Spinal cord (tissue), 10 donors: Measurements from ENCODE around the gene PLEKHH1. TPM values are rescaled to one million over a fixed set of nuclear protein-coding genes. Genes with fewer than 3 reads are reported as not detected.
"Not testable (repeated sequence)": the region's sequence is repeated elsewhere in the genome, so short reads cannot be mapped to it uniquely, and the experiment has no call there.

Source experiments
- DNase-seq, 6 donors: peaks; one replicate each; pipeline versions ENCODE4 v3.0.0 to v3.0.0-alpha.2; 2013 to 2015; ENCODE audit warnings: low spot score in 6 of 6, low read depth in 4 of 6
- H3K27ac ChIP-seq: one replicate; pipeline ENCODE4 v1.5.1; 2013; ENCODE audit warnings: low read depth, low read length, control low read depth
- H3K27me3 ChIP-seq: one replicate; pipeline ENCODE4 v1.6.1; 2013; ENCODE audit warnings: low read length; ENCODE audit not compliant: control insufficient read depth, insufficient read depth
- H3K36me3 ChIP-seq: one replicate; pipeline ENCODE4 v1.6.1; 2013; ENCODE audit warnings: low read length; ENCODE audit not compliant: control insufficient read depth, insufficient read depth
- H3K4me1 ChIP-seq: one replicate; pipeline ENCODE4 v1.6.1; 2013; ENCODE audit warnings: low read length; ENCODE audit not compliant: control insufficient read depth, insufficient read depth
- H3K4me3 ChIP-seq: one replicate; pipeline ENCODE4 v1.5.1; 2013; ENCODE audit warnings: low read depth, low read length, control low read depth
- H3K9me3 ChIP-seq: one replicate; pipeline ENCODE4 v1.6.1; 2013; ENCODE audit warnings: low read length; ENCODE audit not compliant: control insufficient read depth, insufficient read depth
- WGBS: methylation state at CpG from one replicate; pipeline ENCODE4 v1.1.5; 2013; ENCODE audit warnings: missing lambda C conversion rate; ENCODE audit not compliant: insufficient coverage; 5-methylcytosine and 5-hydroxymethylcytosine counted together
- polyA plus RNA-seq, 2 donors: library from polyadenylated mRNA; unstranded; fragments of 120-200 nt; gene quantifications; one replicate each; pipeline ENCODE4 v1.2.1, GENCODE V29; 2013; ENCODE audit not compliant: insufficient read length in 2 of 2
- total RNA-seq, 2 donors: library from RNA; depleted of rRNA in 1 of 2; stranded (reverse); fragments of 120-200 nt in 1 of 2; fragments of >200 nt in 1 of 2; gene quantifications; one replicate each; pipeline versions ENCODE4 v1.2.3 to v1.2.4, GENCODE V29; 2013 to 2014
- donor health status: healthy.

Gene PLEKHH1
- total and polyA plus RNA-seq, 4 donors: 20.7 to 81.8 (median 41.6) TPM

DNA sequence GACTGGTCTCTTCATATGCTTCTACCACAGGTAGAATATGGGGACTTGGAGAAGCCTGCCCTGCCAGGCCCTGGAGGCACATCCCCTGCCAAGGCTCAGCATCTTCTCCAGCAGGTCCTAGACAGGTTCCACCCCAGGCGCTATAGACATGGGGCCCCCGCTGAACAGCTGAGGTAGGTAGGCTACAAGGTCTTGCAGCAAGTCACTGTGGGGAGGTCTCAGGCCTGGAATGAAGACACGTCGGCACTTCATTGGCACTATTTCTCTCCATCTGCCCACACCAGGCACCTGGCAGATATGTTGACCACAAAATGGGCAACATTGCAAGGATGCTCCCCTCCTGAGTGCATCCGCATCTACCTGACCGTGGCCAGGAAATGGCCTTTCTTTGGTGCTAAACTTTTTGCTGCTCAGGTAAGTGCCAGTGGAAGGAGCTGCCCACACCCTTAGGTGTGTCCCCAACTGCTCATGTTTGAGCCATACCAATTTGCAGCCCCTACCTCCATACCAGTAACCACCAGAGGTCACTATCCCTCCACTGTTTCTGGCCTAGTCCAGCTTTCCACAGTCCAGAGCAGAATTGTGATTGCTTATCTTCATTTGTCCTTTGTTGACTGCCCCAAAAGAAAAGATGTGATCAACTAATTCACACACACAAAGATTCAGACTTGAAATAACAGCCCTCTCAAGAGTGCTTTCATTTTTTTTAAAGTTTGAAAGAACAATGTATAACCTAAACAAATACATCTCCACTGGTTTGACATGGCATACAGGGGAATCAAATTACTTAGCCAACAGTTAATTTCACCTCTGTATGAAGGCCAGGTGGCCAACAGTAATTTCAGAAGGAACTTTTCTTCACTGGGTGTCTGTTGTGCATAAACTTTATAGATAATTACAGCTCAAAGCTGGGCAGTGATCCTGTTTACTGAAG is 50.9 kb downstream of the PLEKHH1 start:
- Histone ChIP-seq H3K36me3 (peaks cover 48% of the 10 kb centered on the region), H3K4me3 (no peak overlapping the region), H3K9me3 (no peaks in the 10 kb centered on the region), H3K27ac (no peak overlapping the region), H3K4me1 (peaks cover 4% of the 10 kb centered on the region), H3K27me3 (no peaks in the 10 kb centered on the region)
- peak in 5 of 6 donors; percentile 32 to 76 (median 35) for DNase-seq
- WGBS: 90% methylated on average over 6 of the region's 6 CpGs

DNA sequence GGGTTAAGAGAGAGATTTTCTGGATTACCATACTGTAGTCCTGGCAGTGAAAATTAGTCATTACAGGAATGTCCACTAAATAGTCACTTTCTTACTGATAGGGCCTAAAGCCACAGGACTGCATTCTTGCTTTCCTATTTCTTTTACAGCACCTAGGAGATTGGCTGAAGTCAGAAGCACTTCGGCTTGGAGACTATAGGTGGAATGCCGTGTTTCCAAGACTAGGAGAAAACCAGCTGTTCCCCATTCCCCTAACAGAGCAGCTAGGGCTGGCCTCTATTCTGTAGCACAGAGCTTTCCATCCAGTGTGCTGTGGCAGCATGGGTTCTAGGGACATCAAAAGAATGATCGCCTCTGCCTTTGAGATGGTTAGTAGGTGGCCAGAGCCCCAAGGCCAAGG is 51.9 kb downstream of the PLEKHH1 start:
- H3K9me3 ChIP-seq: no peaks in the 10 kb centered on the region
- H3K36me3 ChIP-seq: peaks cover 40% of the 10 kb centered on the region
- 50% methylated on average over 1 of the region's 3 CpGs for WGBS
- peaks cover 4% of the 10 kb centered on the region for H3K4me1 ChIP-seq
- peak in 2 of 6 donors; percentile 10 to 40 for DNase-seq
- no peak overlapping the region for H3K4me3 ChIP-seq
- no peak overlapping the region for H3K27ac ChIP-seq
- no peaks in the 10 kb centered on the region for H3K27me3 ChIP-seq

- WGBS: 82% methylated on average over 3 of the region's 4 CpGs
- Histone ChIP-seq H3K4me1 (peaks cover 4% of the 10 kb centered on the region), H3K9me3 (no peaks in the 10 kb centered on the region), H3K36me3 (peaks cover 35% of the 10 kb centered on the region), H3K4me3 (no peak overlapping the region), H3K27ac (no peak overlapping the region), H3K27me3 (no peaks in the 10 kb centered on the region)
- no peak for DNase-seq
These were observed 53.3 kb downstream of the PLEKHH1 start for GRCh38 chr14:67586369-67586768.

DNA sequence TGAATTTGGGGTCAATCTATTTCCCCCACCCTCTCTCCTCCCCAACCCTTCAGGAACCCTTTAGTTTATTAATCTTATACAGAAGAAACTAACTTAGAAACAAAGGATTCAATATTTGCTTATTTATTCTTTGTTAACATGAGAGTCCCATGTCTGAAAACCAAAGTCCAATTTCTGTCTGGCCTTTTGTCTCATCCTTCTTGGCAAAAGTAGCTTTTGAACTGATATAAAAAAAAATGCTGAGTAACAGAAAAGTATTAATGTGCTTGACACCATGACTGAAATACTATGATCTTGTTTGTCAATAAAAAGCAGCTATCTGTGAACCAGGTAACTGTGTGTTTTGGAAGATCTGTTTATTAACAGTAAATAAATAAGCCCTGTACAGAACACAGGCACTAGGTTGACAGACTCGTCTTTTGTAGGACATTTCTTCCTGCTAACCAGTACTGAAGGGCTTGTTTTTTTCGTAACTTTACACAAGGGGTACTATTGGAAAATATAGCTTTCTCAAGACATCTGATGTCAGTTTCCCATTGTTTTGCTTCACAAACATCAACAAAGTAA is 56.2 kb downstream of the PLEKHH1 start:
- Histone ChIP-seq H3K9me3 (no peaks in the 10 kb centered on the region), H3K4me1 (peaks cover 4% of the 10 kb centered on the region), H3K36me3 (peaks cover 36% of the 10 kb centered on the region), H3K4me3 (no peak overlapping the region), H3K27ac (no peak overlapping the region), H3K27me3 (no peaks in the 10 kb centered on the region)
- no CpG with 5 or more reads among the region's 2 CpGs for WGBS
- no peak for DNase-seq

DNA sequence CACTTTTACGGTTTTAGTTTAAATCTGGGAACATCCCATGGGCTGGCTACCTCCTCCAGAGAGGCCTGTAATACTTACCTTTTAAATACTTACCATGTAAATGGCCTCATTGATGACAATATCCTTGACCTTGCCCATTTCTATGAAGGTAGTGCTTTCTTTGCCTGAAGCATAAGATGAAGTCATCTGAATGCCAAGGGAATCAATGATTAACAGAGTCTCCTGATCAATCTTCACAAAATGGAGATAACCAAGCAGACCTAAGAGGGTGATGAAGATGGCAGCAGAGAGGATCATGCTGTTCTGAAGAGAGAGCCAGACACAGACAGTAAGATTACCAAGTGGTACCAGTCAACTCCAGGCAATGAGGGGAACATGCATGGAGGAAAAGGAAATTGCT is 60.6 kb downstream of the PLEKHH1 start:
- peaks cover 29% of the 10 kb centered on the region for H3K36me3 ChIP-seq
- DNase-seq, H3K27ac ChIP-seq, H3K4me3 ChIP-seq, H3K4me1 ChIP-seq, H3K27me3 ChIP-seq, H3K9me3 ChIP-seq: not testable (repeated sequence)
- WGBS: no CpG with 5 or more reads among the region's 1 CpG

GRCh38 chr14:67595392-67595791 is 62.3 kb downstream of the PLEKHH1 start:
- peaks cover 24% of the 10 kb centered on the region for H3K36me3 ChIP-seq
- H3K27me3 ChIP-seq: no peaks in the 10 kb centered on the region
- no peak overlapping the region for H3K27ac ChIP-seq
- peaks cover 2% of the 10 kb centered on the region for H3K4me1 ChIP-seq
- 100% methylated on average over 2 of the region's 2 CpGs for WGBS
- no peaks in the 10 kb centered on the region for H3K9me3 ChIP-seq
- no peak for DNase-seq
- H3K4me3 ChIP-seq: no peak overlapping the region

DNA sequence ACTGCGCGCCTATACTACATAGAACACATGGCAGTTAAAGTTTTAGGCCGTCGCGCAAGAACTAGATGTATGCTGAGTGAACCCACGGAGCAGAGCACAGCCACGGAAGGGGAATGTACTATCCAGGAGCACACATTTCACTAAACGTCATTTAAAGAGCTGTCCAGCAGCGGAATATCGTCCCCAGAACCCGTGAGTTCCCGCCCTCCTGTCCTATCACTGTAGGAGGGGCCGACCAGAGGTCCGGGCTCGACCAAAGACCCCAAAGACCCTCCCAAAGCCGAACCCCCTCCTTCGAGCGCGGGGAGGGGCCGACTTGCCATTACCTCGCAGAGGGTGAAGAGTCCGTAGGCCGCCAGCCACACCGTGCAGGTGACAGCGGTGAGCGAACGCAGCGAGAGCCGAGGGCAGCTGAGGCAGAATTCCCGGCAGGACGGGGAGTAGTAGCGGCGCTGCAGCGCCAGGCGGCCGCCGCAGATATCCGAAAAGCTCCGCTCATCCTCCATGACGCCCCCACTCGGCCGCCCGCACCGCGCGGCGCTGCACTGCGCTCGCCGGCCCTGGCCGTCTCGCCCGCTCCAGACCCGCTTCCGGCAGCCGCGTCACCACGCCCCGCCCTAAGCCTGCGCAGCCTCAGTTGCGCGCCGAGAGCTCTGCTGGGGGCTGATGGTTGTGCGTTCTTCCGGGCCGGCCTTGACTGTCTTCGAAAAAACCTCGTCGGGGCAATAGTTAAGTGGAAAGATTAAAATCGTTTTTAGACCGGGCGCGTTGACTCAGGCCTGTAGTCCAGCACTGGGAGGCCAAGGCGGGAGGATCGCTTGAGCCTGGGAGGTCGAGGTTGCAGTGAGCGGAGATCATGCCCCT is 66.8 kb downstream of the PLEKHH1 start, which contains the start of gene PIGH:
PIGH (minus strand) TSS at position 571 of the 864 bp plus-strand sequence; CDS start at position 506, 65 bp downstream.
- WGBS: 2% methylated on average over 74 of the region's 77 CpGs
- Histone ChIP-seq H3K27me3 (no peaks in the 10 kb centered on the region), H3K4me1 (peaks cover 7% of the 10 kb centered on the region), H3K36me3 (peaks cover 2% of the 10 kb centered on the region), H3K27ac (peak within 1 kb of the TSS; percentile 89), H3K9me3 (no peaks in the 10 kb centered on the region), H3K4me3 (peak within 1 kb of the TSS; percentile 87)
- DNase-seq: peak in 5 of 6 donors; percentile 77 to 97 (median 83)

- WGBS: 95% methylated on average over 4 of the region's 21 CpGs
- peak overlapping the region; percentile 89 for H3K27ac ChIP-seq
- not testable (repeated sequence) for DNase-seq, H3K36me3 ChIP-seq, H3K4me1 ChIP-seq, H3K9me3 ChIP-seq, H3K27me3 ChIP-seq
- peak overlapping the region; percentile 87 for H3K4me3 ChIP-seq
These were observed 67.5 kb downstream of the PLEKHH1 start for GRCh38 chr14:67600562-67600974.

GRCh38 chr14:67602076-67602475 is 69.0 kb downstream of the PLEKHH1 start:
- DNase-seq: no peak
- Histone ChIP-seq H3K9me3 (no peaks in the 10 kb centered on the region), H3K27me3 (no peaks in the 10 kb centered on the region), H3K36me3 (peaks cover 2% of the 10 kb centered on the region), H3K27ac (no peak overlapping the region), H3K4me3 (no peak overlapping the region), H3K4me1 (peaks cover 7% of the 10 kb centered on the region)
- no CpG with 5 or more reads among the region's 7 CpGs for WGBS
